ENCODE data around the gene SNX9. TPM values are rescaled to one million over a fixed set of nuclear protein-coding genes. Genes with fewer than 3 reads are reported as not detected.
A peak's percentile ranks its signal among the peaks of the same experiment; 100 is the strongest.

The SNX9 gene
- total and polyA plus RNA-seq, 2 of the 4 experiments (the other 2 are of a cell fraction): 35.3 to 41.2 TPM

DNA sequence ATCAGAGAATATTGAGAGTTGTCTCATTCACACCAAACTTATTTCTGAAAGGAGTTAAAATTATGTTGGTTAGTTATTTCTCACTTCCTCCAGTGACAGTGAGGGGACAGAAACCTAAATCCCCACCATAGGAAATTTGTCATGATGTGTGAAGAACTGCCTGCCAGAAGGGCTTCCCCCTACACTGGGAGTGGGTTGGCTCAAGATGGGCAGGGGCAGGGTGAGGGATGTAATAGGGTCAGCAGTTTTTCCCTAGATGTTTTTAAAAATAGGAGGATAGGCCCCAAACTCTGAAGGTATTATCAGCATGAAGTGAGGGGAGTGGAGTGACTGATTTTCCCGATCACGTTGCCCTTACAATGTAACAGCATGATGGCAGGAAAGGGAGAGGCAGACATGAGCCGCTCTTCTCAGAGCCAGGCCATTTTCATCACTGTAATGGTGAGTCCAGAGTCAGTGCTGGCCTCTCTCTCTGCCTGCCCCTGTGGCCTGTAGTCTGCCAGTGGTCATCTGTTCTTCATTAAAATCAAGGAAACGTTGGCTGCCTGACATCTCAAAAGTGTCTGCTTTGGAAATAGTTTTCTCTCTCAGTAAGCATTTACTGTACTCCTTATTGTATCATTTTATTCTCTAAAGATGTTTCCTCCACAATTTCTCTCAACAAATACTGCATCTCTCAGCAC lies 98.8 kb downstream of the SNX9 start:
- Histone ChIP-seq H2AFZ (replicated peaks; ENCODE audit: low read length, poor library complexity) (no peak overlapping the region), H3K23ac (ENCODE audit: low read depth, low read length) (no peak overlapping the region), H3K9me3 (ENCODE audit: control insufficient read depth, insufficient read depth, low read length) (no peaks in the 10 kb centered on the region), H2BK20ac (ENCODE audit: low read depth, low read length) (no peak overlapping the region), H3K36me3 (ENCODE audit: control insufficient read depth, insufficient read depth, low read length) (peaks cover 27% of the 10 kb centered on the region), H4K91ac (ENCODE audit: insufficient read depth, low read depth, low read length) (no peak overlapping the region), H4K5ac (ENCODE audit: low read depth, low read length) (no peak overlapping the region), H2BK120ac (ENCODE audit: low read depth, low read length) (no peak overlapping the region), H3K56ac (ENCODE audit: extremely low read depth, insufficient read depth, low read length) (no peak overlapping the region), H3K4me2 (ENCODE audit: low read depth, low read length) (no peak overlapping the region), H2AK9ac (replicated peaks; ENCODE audit: low read depth, low read length, poor library complexity) (no peak overlapping the region), H3K79me1 (ENCODE audit: low read depth in 1 of 2, low read length in 2 of 2) (peaks cover 30 to 32% of the 10 kb centered on the region in 2 experiments), H2BK5ac (ENCODE audit: low read depth, low read length, poor library complexity, severe bottlenecking) (no peak overlapping the region), H3K18ac (ENCODE audit: low read depth, low read length) (no peak overlapping the region), H3K4me3 (ENCODE audit: insufficient read depth, low read depth, low read length) (no peak overlapping the region), H4K8ac (ENCODE audit: low read depth in 2 of 2, low read length in 2 of 2) (no peak overlapping the region), H3K4ac (ENCODE audit: low read depth, low read length) (no peak overlapping the region), H3K9me1 (ENCODE audit: insufficient read depth, low read length) (peaks cover 6% of the 10 kb centered on the region), H3K4me1 (ENCODE audit: control insufficient read depth, insufficient read depth, low read length) (peaks cover 4% of the 10 kb centered on the region; the same call in 1 of the 2 replicates), H3K27me3 (ENCODE audit: control insufficient read depth, insufficient read depth, low read length) (no peaks in the 10 kb centered on the region), H3K9ac (ENCODE audit: low read depth, low read length) (no peak overlapping the region), H3K27ac (ENCODE audit: insufficient read depth, low read length) (no peak overlapping the region), H3K14ac (replicated peaks; ENCODE audit: low read depth, low read length) (no peak overlapping the region), H2BK15ac (ENCODE audit: low read depth, low read length) (no peak overlapping the region), H4K20me1 (ENCODE audit: insufficient read depth, low read length) (0 out of 2 replicates have a peak, but pooled peaks cover 6% of the 10 kb centered on the region), H2AK5ac (ENCODE audit: low read depth, low read length) (no peak overlapping the region)
- 100% methylated on average over 3 of the region's 4 CpGs; no CpG with 5 or more reads in 1 of the 2 experiments for WGBS, 2 experiments (ENCODE audit: extremely low coverage in 2 of 2, insufficient read length in 1 of 2)
- dilution Hi-C loops (cut with HindIII; ENCODE audit: low sequenced_read_pairs, unreplicated experiment): no loop called here
- intact Hi-C loops (cut with micrococcal nuclease): no loop called here
- ChIA-PET CTCF (interaction anchor here (1.0 kb wide), 1 partner anchor 10 kb away, joined by 3 read pairs; no protein-coding TSS in a partner anchor), POLR2A (ENCODE audit: unreplicated experiment) (no interaction called here)
- TF ChIP-seq BHLHE40 (IDR thresholded peaks at IDR 0.05; ENCODE audit: low read depth, low read length): no peak
- TF ChIP-seq CTCF (conservative IDR thresholded peaks at IDR 0.05; ENCODE audit: low read depth, low read length): no peak
- TF ChIP-seq USF2 (IDR thresholded peaks at IDR 0.05; ENCODE audit: low read depth, low read length): no peak
- no peak for TF ChIP-seq FOS (IDR thresholded peaks at IDR 0.05; ENCODE audit: low read depth, low read length)
- TF ChIP-seq SMC3 (IDR thresholded peaks at IDR 0.05; ENCODE audit: low read depth, low read length): no peak
- no peak for TF ChIP-seq RAD21 (IDR thresholded peaks at IDR 0.05; ENCODE audit: low read length)
- no peak for TF ChIP-seq RCOR1 (IDR thresholded peaks at IDR 0.05; ENCODE audit: insufficient replicate concordance, low read length)
- no peak for TF ChIP-seq NFE2L2 (IDR thresholded peaks at IDR 0.05; ENCODE audit: low read depth, low read length)
- TF ChIP-seq, protein P1, sequence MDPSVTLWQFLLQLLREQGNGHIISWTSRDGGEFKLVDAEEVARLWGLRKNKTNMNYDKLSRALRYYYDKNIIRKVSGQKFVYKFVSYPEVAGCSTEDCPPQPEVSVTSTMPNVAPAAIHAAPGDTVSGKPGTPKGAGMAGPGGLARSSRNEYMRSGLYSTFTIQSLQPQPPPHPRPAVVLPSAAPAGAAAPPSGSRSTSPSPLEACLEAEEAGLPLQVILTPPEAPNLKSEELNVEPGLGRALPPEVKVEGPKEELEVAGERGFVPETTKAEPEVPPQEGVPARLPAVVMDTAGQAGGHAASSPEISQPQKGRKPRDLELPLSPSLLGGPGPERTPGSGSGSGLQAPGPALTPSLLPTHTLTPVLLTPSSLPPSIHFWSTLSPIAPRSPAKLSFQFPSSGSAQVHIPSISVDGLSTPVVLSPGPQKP (IDR thresholded peaks at IDR 0.05; ENCODE audit: borderline replicate concordance, low read depth, low read length): no peak
- TF ChIP-seq POLR2A (IDR thresholded peaks at IDR 0.05; ENCODE audit: low read depth, low read length): no peak
- no peak for TF ChIP-seq CEBPB (IDR thresholded peaks at IDR 0.05; ENCODE audit: low read depth, low read length)
- TF ChIP-seq MAFK (IDR thresholded peaks at IDR 0.05; ENCODE audit: low read depth, low read length): no peak
- TF ChIP-seq RFX5 (IDR thresholded peaks at IDR 0.05; ENCODE audit: low read depth, low read length): no peak
- no peak for TF ChIP-seq CHD1 (IDR thresholded peaks at IDR 0.05; ENCODE audit: low read depth, low read length)
- no peak for TF ChIP-seq MXI1 (IDR thresholded peaks at IDR 0.05; ENCODE audit: borderline replicate concordance, low read depth, low read length)
- no peak for TF ChIP-seq MAZ (IDR thresholded peaks at IDR 0.05; ENCODE audit: borderline replicate concordance, low read depth, low read length)
- peak; percentile 49 for DNase-seq
- ATAC-seq (ENCODE audit: low read depth): peak; percentile 27; the same call in 1 of the 2 replicates
- in situ Hi-C loops (cut with MboI; ENCODE audit: low sequenced_read_pairs): no loop called here
- BruUV-seq (replicated peaks): no TSS peak

Measured in IMR-90 (cell line).